ENCODE data around the gene UGT2A3.

GRCh38 chr4:68896749-68897148 lies 54.9 kb downstream of the UGT2A3 start:
- TF ChIP-seq HDGF (IDR thresholded peaks at IDR 0.05; ENCODE audit: borderline replicate concordance): no peak
- no peak for TF ChIP-seq PKNOX1 (IDR thresholded peaks at IDR 0.05)
- TF ChIP-seq ELF4 (IDR thresholded peaks at IDR 0.05): no peak
